Measurements from ENCODE around the gene ZNF662. TPM values are rescaled to one million over a fixed set of nuclear protein-coding genes. Genes with fewer than 3 reads are reported as not detected.

Gene ZNF662
- total RNA-seq, 1 experiment from 2014 or later, result not detected

DNA sequence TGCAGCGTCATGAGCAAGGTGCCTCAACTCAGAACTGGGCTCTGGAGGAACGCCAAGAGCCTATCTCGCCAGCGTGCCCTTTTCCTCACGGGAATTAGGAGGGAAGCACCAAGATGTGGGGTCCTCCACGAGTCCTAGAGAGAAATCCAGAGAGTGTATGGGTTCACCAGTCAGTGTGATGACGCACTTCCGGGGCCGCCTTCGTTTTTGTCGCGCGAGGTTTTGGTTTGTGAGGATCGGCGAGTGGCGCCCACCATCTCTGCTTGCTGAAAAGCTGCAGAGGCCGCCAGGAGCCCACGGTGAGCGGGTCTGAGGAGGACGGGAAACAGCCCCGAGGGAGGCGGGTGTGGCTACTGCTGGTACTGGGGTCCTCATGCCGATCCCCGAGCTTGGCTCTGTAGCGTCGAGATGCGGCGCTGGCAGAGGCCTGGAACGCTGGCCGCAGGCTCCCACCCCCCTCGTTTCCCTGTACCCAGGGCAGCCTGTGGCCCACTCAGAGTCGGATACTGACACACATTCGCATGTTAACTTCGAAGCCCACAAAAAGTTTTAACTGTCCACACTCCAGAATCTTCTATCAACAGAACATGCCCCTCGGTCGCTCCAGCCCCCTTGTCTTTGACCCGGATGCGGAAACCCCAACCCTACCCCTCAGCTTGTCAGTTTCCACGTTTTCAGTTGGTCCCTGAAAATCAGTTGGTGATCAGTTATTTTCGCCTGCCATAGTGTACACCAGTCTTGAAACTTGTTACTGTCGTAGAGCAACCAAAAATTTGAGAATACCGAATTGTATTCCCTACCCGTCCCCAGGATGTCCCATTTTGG is 30.4 kb downstream of the ZNF662 start (continued):
- TF ChIP-seq ZBTB33 (IDR thresholded peaks at IDR 0.05; ENCODE audit: extremely low read depth, insufficient replicate concordance, low read length), result no peak
- TF ChIP-seq POLR2A (IDR thresholded peaks at IDR 0.05; ENCODE audit: borderline replicate concordance, extremely low read depth, insufficient read depth, insufficient read length), result no peak
- TF ChIP-seq, protein P1, sequence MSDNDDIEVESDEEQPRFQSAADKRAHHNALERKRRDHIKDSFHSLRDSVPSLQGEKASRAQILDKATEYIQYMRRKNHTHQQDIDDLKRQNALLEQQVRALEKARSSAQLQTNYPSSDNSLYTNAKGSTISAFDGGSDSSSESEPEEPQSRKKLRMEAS (IDR thresholded peaks at IDR 0.05), result no peak
- TF ChIP-seq YY1 (IDR thresholded peaks at IDR 0.05; ENCODE audit: extremely low read depth, insufficient replicate concordance, low read depth, low read length), result no peak
- TF ChIP-seq EZH2phosphoT487 (IDR thresholded peaks at IDR 0.05; ENCODE audit: borderline replicate concordance), result no peak

DNA sequence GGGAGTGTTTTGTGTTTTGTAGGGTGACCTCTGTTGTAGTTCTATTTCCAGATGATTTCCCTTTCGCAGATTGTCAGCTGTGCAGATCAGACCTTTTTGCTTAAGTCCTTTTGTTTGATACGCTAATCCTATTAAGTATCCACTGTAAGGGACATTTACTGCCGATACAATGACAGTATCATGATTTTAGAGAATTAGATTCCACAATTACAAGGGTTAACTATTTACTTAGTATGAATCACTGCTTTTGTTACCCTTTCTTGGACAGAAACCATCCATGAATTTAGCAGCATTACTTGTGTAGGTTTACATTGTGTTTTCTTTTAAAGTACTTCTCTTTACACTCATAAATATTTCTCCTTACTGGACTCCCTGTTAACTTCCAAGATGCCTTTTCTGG is 31.4 kb downstream of the ZNF662 start:
- ChIA-PET POLR2A (no interaction called here), CTCF (no interaction called here), RAD21 (ENCODE audit: low non-redundant PET in 1 of 2, low total read pairs in 2 of 2, uncharacterized antibody in 2 of 2, unreplicated experiment in 2 of 2) (no interaction called here)
- H3K9me2 ChIP-seq (ENCODE audit: insufficient read depth), result no peaks in the 10 kb centered on the region
- H3K79me2 ChIP-seq (ENCODE audit: insufficient read depth, low read length), result no peaks in the 10 kb centered on the region
- ATAC-seq (no peak), DNase-seq (ENCODE audit: low read depth, low spot score) (no peak)
- H3K4me1 ChIP-seq (ENCODE audit: control insufficient read depth in 1 of 2, insufficient read depth in 2 of 2, low read length in 2 of 2), result no peaks in the 10 kb centered on the region
- no peak for TF ChIP-seq ZFX (IDR thresholded peaks at IDR 0.05)
- no peak for TF ChIP-seq SP1 (IDR thresholded peaks at IDR 0.05; ENCODE audit: low read depth)
- no peak for TF ChIP-seq CEBPB (IDR thresholded peaks at IDR 0.05; ENCODE audit: low read depth)
- TF ChIP-seq FOSL1 (IDR thresholded peaks at IDR 0.05; ENCODE audit: low read depth), result no peak
- no peak for TF ChIP-seq JUND (IDR thresholded peaks at IDR 0.05)
- no peak for TF ChIP-seq EGR1 (IDR thresholded peaks at IDR 0.05; ENCODE audit: low read depth)
- no peak for TF ChIP-seq EZH2phosphoT487 (IDR thresholded peaks at IDR 0.05; ENCODE audit: borderline replicate concordance)
- TF ChIP-seq, protein P1 (IDR thresholded peaks at IDR 0.05), result no peak
- no peak for TF ChIP-seq EZH2 (IDR thresholded peaks at IDR 0.05)
- no peak for TF ChIP-seq POLR2AphosphoS5 (IDR thresholded peaks at IDR 0.05; ENCODE audit: low read depth, low read length)
- TF ChIP-seq ZBTB33 (IDR thresholded peaks at IDR 0.05; ENCODE audit: extremely low read depth, insufficient replicate concordance, low read length), result no peak
- no peak for TF ChIP-seq CTCF (IDR thresholded peaks at IDR 0.05 in 2 of 3, conservative IDR thresholded peaks at IDR 0.05 in 1 of 3; ENCODE audit: borderline replicate concordance in 1 of 3, insufficient read depth in 1 of 3, low read depth in 2 of 3, low read length in 2 of 3)
- TF ChIP-seq RAD21 (IDR thresholded peaks at IDR 0.05; ENCODE audit: low read depth), result no peak
- TF ChIP-seq SRF (IDR thresholded peaks at IDR 0.05; ENCODE audit: low read depth), result no peak
- TF ChIP-seq POLR2A (IDR thresholded peaks at IDR 0.05; ENCODE audit: borderline replicate concordance, extremely low read depth, insufficient read depth, insufficient read length), result no peak
- TF ChIP-seq SIN3A (IDR thresholded peaks at IDR 0.05; ENCODE audit: low read depth), result no peak
- TF ChIP-seq ELF1 (IDR thresholded peaks at IDR 0.05; ENCODE audit: borderline replicate concordance, low read depth), result no peak
- no peak for TF ChIP-seq YY1 (IDR thresholded peaks at IDR 0.05; ENCODE audit: extremely low read depth, insufficient replicate concordance, low read depth, low read length)
- no peaks in the 10 kb centered on the region for H3K36me3 ChIP-seq (ENCODE audit: control insufficient read depth in 1 of 2, insufficient read depth in 2 of 2, low read length in 2 of 2)
- no peak overlapping the region for H3K4me2 ChIP-seq (ENCODE audit: low read length)
- intact Hi-C loops (cut with micrococcal nuclease), result no loop called here
- no peaks in the 10 kb centered on the region for H3K9me3 ChIP-seq (ENCODE audit: control insufficient read depth in 1 of 2, insufficient read depth in 1 of 2, low read depth in 1 of 2, low read length in 2 of 2)
- H4K20me1 ChIP-seq (ENCODE audit: insufficient read depth), result no peaks in the 10 kb centered on the region
- no peak overlapping the region for H3K4me3 ChIP-seq (replicated peaks in 1 of 2; ENCODE audit: low read depth in 1 of 2, low read length in 2 of 2)
- no peak overlapping the region for H2AFZ ChIP-seq (ENCODE audit: low read depth, low read length, poor library complexity, severe bottlenecking)
- no peak overlapping the region for H3K27ac ChIP-seq (ENCODE audit: low read depth, low read length)
- no peaks in the 10 kb centered on the region for H3K27me3 ChIP-seq (ENCODE audit: insufficient read depth, low read length)
- no TSS peak for BruUV-seq (replicated peaks)
- no peak overlapping the region for H3K9ac ChIP-seq (ENCODE audit: low read length)
